RWPE2 (cell line): Measurements from ENCODE around the gene EFCAB7.

Source experiments
- ATAC-seq: fragments of 200-7000 bp; cut with Tn5 transposase; 3 replicates; pipeline ENCODE4 v1.9.1; 2021; ENCODE audit warnings: low read depth
- DNase-seq: peaks from one replicate; pipeline ENCODE4 v3.0.0-alpha.2; 2020; ENCODE audit warnings: low spot score
- H3K27ac ChIP-seq: fragments of 450-650 bp; 2 replicates; pipeline ENCODE4 v1.5.1; 2017; ENCODE audit warnings: mild to moderate bottlenecking; ENCODE audit not compliant: poor library complexity, severe bottlenecking
- H3K27me3 ChIP-seq: fragments of 250-450 bp; sonication (Bioruptor Pico); 2 replicates; pipeline ENCODE4 v1.5.1; 2021; ENCODE audit warnings: mild to moderate bottlenecking, moderate library complexity; ENCODE audit not compliant: insufficient read depth, poor library complexity, severe bottlenecking
- H3K36me3 ChIP-seq: fragments of 250-450 bp; sonication (Bioruptor Pico); 2 replicates; pipeline ENCODE4 v1.5.1; 2020; ENCODE audit warnings: low read depth, mild to moderate bottlenecking, moderate library complexity
- H3K4me1 ChIP-seq: fragments of 250-450 bp; sonication (Bioruptor Pico); 2 replicates; pipeline ENCODE4 v1.5.1; 2021; ENCODE audit warnings: mild to moderate bottlenecking, moderate library complexity; ENCODE audit not compliant: insufficient read depth, poor library complexity, severe bottlenecking
- H3K4me3 ChIP-seq: fragments of 250-450 bp; sonication (Bioruptor Pico); 2 replicates; pipeline ENCODE4 v1.5.1; 2021; ENCODE audit warnings: mild to moderate bottlenecking, moderate library complexity; ENCODE audit not compliant: severe bottlenecking
- H3K9me3 ChIP-seq: fragments of 250-450 bp; sonication (Bioruptor Pico); 2 replicates; pipeline ENCODE4 v1.5.1; 2021; ENCODE audit warnings: mild to moderate bottlenecking, moderate library complexity; ENCODE audit not compliant: severe bottlenecking
- TF ChIP-seq, protein P1 (sequence below): fragments of 450-650 bp; IDR thresholded peaks from one replicate; pipeline ENCODE4 v1.5.1; 2017; ENCODE audit warnings: mild to moderate bottlenecking, moderate library complexity; ENCODE audit not compliant: poor library complexity, severe bottlenecking

Gene EFCAB7, protein sequence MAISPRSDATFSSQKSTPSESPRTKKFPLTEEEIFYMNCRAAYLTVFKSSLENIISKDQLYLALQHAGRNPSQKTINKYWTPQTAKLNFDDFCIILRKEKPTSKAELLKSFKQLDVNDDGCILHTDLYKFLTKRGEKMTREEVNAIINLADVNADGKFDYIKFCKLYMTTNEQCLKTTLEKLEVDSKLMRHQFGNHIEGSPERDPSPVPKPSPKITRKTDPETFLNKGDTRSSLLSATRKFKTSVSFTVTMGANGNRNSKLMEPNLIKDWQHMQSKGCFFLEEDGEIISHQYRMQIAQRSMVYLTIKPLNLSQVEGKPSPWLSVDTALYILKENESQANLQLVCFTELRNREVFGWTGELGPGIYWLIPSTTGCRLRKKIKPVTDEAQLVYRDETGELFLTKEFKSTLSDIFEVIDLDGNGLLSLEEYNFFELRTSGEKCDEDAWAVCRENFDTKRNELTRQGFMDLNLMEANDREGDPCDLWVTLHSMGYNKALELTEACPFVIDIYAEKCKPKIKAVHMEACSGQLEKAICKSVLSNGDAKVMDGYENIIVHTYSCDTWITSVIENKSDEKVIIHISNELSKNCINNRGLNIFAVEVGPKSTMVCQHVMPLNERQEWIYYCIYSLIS

DNA sequence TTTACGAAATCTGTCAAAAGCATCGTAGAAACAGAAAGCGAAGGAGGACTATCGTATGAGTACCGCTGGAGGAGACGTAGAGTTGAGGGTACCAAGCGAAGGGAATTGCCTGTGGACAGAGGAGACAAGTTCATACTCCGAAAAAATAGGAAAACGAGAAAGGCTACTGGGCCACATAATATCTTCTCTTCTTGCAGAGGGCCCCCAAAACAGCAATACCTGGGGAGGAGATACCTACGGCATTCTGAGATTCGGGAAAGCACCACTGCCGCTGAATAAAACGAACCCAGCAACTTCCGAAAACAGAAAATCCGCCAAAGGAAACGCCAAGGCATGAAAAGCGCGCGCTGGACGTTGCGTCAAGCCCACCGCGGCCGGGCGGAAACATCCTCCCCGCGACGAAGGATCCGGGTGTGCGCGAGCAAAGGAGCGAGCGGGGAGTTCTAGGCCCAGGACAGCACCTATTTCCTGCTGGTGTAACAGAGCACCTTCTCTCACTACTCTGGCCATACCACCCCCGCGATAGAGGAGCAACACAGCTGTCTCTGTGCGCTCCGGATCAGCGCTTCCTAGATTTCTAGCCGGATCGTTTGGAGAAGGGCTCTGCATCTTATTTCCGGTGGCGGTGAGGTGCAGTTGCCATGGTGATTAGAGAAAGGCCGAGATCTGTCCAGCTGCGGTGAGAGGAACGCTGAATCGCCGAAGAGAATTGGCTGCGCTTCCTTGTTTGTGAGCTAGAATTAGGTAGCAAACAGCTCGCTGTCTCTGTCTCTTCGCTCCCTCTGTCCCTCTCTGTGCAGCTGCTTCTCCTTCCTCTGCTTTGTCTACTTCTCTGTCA, at the start of gene EFCAB7, which contains the start of gene ITGB3BP:
TSS of gene EFCAB7 (plus strand) at position 635 of the 838 bp plus-strand sequence. CDS start 2,048 bp downstream, outside the sequence.
TSS of gene ITGB3BP (minus strand) at position 335 of the 838 bp plus-strand sequence. CDS start at position 243, 92 bp downstream.
- Histone ChIP-seq H3K36me3 (peaks cover 25% of the 10 kb centered on the region), H3K9me3 (no peaks in the 10 kb centered on the region), H3K4me1 (peaks cover 20% of the 10 kb centered on the region), H3K4me3 (peak within 1 kb of the TSS; percentile 78), H3K27ac (peak within 1 kb of the TSS; percentile 67), H3K27me3 (no peaks in the 10 kb centered on the region)
- TF ChIP-seq, protein P1, sequence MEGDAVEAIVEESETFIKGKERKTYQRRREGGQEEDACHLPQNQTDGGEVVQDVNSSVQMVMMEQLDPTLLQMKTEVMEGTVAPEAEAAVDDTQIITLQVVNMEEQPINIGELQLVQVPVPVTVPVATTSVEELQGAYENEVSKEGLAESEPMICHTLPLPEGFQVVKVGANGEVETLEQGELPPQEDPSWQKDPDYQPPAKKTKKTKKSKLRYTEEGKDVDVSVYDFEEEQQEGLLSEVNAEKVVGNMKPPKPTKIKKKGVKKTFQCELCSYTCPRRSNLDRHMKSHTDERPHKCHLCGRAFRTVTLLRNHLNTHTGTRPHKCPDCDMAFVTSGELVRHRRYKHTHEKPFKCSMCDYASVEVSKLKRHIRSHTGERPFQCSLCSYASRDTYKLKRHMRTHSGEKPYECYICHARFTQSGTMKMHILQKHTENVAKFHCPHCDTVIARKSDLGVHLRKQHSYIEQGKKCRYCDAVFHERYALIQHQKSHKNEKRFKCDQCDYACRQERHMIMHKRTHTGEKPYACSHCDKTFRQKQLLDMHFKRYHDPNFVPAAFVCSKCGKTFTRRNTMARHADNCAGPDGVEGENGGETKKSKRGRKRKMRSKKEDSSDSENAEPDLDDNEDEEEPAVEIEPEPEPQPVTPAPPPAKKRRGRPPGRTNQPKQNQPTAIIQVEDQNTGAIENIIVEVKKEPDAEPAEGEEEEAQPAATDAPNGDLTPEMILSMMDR = no peak
- ATAC-seq (peak; percentile 98), DNase-seq (peak; percentile 94)

DNA sequence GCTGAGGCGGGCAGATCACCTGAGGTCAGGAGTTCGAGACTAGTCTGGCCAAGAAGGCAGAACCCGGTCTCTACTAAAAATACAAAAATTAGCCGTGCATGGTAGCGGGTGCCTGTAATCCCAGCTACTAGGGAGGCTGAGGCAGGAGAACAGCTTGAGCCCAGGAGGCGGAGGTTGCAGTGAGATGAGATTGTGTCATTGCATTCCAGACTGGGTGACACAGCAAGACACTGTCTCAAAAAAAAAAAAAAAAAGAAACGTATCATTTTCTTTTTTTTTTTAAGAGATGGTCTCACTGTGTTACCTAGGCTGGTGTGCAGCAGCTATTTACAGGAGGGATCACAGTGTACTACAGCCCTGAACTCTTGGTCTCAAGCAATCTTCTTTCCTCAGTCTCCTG, 47.6 kb upstream of the EFCAB7 start:
- no peak for DNase-seq
- ATAC-seq = no peak
- TF ChIP-seq, protein P1 = no peak
- Histone ChIP-seq H3K27me3 (no peaks in the 10 kb centered on the region), H3K4me1 (no peaks in the 10 kb centered on the region), H3K27ac (no peak overlapping the region), H3K36me3 (peaks cover 20% of the 10 kb centered on the region; the same call in 1 of the 2 replicates), H3K9me3 (no peaks in the 10 kb centered on the region), H3K4me3 (no peak overlapping the region)

DNA sequence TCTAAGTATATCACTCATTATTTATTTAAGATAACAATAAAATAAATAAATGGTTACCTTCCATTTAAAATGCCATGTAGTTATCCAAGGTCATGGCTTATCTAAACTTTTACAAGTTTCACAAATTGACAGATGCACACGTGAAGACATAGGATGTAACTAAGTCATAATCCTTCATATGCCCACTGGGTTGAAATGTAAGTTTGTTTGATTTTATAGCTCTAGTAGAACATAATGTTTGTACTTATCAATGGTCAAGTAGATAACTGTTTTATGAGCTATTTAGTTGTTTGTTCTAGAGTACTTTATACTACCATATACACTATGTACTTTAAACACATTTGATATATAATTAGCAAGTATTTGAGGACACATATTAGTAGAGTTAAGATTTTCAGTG, 43.3 kb upstream of the EFCAB7 start:
- TF ChIP-seq, protein P1 = no peak

DNA sequence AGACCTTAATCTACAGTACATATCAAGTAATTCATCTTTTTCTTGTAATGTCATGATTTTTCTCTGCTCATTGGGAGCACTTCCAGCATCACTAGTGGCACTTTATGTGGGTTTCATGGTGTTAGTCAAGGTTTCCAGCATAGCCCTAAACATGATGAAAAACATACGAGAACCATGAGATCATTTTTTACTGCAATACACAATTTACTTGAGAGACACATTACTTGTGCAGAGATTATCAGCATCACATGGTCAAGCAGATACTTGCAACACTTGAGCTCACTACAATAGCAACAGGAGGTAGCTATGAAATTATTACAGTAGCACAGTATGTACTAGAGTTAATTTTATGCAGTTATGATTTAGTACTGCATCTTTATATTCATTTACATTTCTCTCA, 36.7 kb upstream of the EFCAB7 start:
- peaks cover 2% of the 10 kb centered on the region for H3K9me3 ChIP-seq
- peaks cover 10% of the 10 kb centered on the region for H3K4me1 ChIP-seq
- no peaks in the 10 kb centered on the region for H3K27me3 ChIP-seq
- H3K4me3 ChIP-seq = no peak overlapping the region
- peaks cover 38% of the 10 kb centered on the region for H3K36me3 ChIP-seq
- TF ChIP-seq, protein P1 = no peak
- DNase-seq (no peak), ATAC-seq (no peak)
- H3K27ac ChIP-seq = no peak overlapping the region

More for the DNA sequence above, 43.3 kb upstream of the EFCAB7 start:
- Histone ChIP-seq H3K27me3 (no peaks in the 10 kb centered on the region), H3K27ac (no peak overlapping the region), H3K36me3 (peaks cover 21% of the 10 kb centered on the region; the same call in 1 of the 2 replicates), H3K4me1 (no peaks in the 10 kb centered on the region), H3K4me3 (no peak overlapping the region), H3K9me3 (no peaks in the 10 kb centered on the region)
- ATAC-seq = no peak
- no peak for DNase-seq
